GM12878 (cell line): Measurements from ENCODE around the gene RSAD2. TPM values are rescaled to one million over a fixed set of nuclear protein-coding genes. Genes with fewer than 3 reads are reported as not detected.

Experiments used
- BCL11A ChIP-seq: IDR thresholded peaks from 2 replicates; pipeline ENCODE4 v1.6.1; 2011; ENCODE audit warnings: low read depth, low read length
- BCL3 ChIP-seq: IDR thresholded peaks from 2 replicates; pipeline ENCODE4 v1.6.1; 2011; ENCODE audit warnings: borderline replicate concordance, low read depth, mild to moderate bottlenecking, moderate library complexity, low read length; ENCODE audit not compliant: insufficient read depth, poor library complexity, severe bottlenecking
- BHLHE40 ChIP-seq, 2 experiments: fragments of 450-650 bp in 1 of 2; IDR thresholded peaks; 2 replicates each; pipeline ENCODE4 v1.6.1; 2011 to 2017; ENCODE audit warnings: low read depth in 2 of 2, borderline replicate concordance in 1 of 2, improper control_type of control experiment in 1 of 2, low read length in 1 of 2, mild to moderate bottlenecking in 1 of 2
- CBFB ChIP-seq: IDR thresholded peaks from 2 replicates; pipeline ENCODE4 v1.6.1; 2016; ENCODE audit warnings: antibody characterized with exemption, low read depth
- CHD4 ChIP-seq: fragments of 200-600 bp; sonication (generic); IDR thresholded peaks from 2 replicates; pipeline ENCODE4 v1.6.1; 2016; ENCODE audit warnings: mild to moderate bottlenecking
- GABPA ChIP-seq: IDR thresholded peaks from 2 replicates; pipeline ENCODE4 v1.6.1; 2014; ENCODE audit warnings: antibody characterized with exemption, low read depth, mild to moderate bottlenecking, inconsistent platforms
- MXI1 ChIP-seq: fragments of 150-350 bp; IDR thresholded peaks from 2 replicates; pipeline ENCODE4 v1.6.1; 2011; ENCODE audit warnings: low read depth, mild to moderate bottlenecking, inconsistent platforms, low read length, improper control_type of control experiment
- MYB ChIP-seq: fragments of 150-350 bp; IDR thresholded peaks from 2 replicates; pipeline ENCODE4 v1.6.1; 2014; ENCODE audit warnings: mild to moderate bottlenecking, low read depth, low read length, borderline replicate concordance
- PAX8 ChIP-seq: fragments of 450-650 bp; IDR thresholded peaks from 2 replicates; pipeline ENCODE4 v1.6.1; 2017; ENCODE audit warnings: mild to moderate bottlenecking, moderate library complexity
- POLR2A ChIP-seq: IDR thresholded peaks from 2 replicates; pipeline ENCODE4 v1.6.1; 2011; ENCODE audit warnings: low read depth, mild to moderate bottlenecking, low read length
- SRF ChIP-seq, 2 experiments: IDR thresholded peaks; 2 replicates each; pipeline ENCODE4 v1.6.1; 2011; ENCODE audit warnings: low read depth in 2 of 2, low read length in 2 of 2, mild to moderate bottlenecking in 1 of 2, moderate library complexity in 1 of 2
- TBL1XR1 ChIP-seq: IDR thresholded peaks from 2 replicates; pipeline ENCODE4 v1.6.1; 2012; ENCODE audit warnings: low read depth, low read length, improper control_type of control experiment
- TCF3 ChIP-seq: IDR thresholded peaks from 2 replicates; pipeline ENCODE4 v1.6.1; 2012; ENCODE audit warnings: low read depth, mild to moderate bottlenecking, low read length, borderline replicate concordance; ENCODE audit not compliant: insufficient read depth
- ZNF687 ChIP-seq: fragments of 450-650 bp; IDR thresholded peaks from 2 replicates; pipeline ENCODE4 v1.6.1; 2017; ENCODE audit warnings: mild to moderate bottlenecking, moderate library complexity
- ZSCAN29 ChIP-seq: fragments of 450-650 bp; IDR thresholded peaks from 2 replicates; pipeline ENCODE4 v1.6.1; 2017; ENCODE audit warnings: mild to moderate bottlenecking, moderate library complexity
- polyA plus RNA-seq, 11 experiments: library from polyadenylated mRNA; depleted of rRNA in 4 of 11; unstranded in 6 of 11; stranded (reverse) in 5 of 11; fragments of >200 nt; fragmentation: Nextera tagmentation in 4 of 11; fragmentation: Illumina TruSeq in 1 of 11; extraction: Ambion mirVana in 4 of 11; extraction: Trizol in 1 of 11; gene quantifications; 1 replicate in 1 of 11; 2 replicates in 10 of 11; pipeline versions ENCODE4 v1.2.1 to v1.2.3, GENCODE V29; 2011 to 2016; ENCODE audit warnings: inconsistent platforms in 2 of 11, missing spikeins in 2 of 11, low read depth in 1 of 11
- total RNA-seq, 4 experiments: library from RNA; depleted of rRNA in 3 of 4; stranded (reverse); fragments of >200 nt in 3 of 4; fragmentation: Illumina TruSeq in 1 of 4; extraction: Trizol in 1 of 4; gene quantifications; 2 replicates each; pipeline versions ENCODE4 v1.2.1 to v1.2.3, GENCODE V29; 2013 to 2021
- TF ChIP-seq, protein P1 (sequence below): fragments of 150-350 bp; IDR thresholded peaks from 2 replicates; pipeline ENCODE4 v1.6.1; 2016; ENCODE audit warnings: low read depth, low read length
- TF ChIP-seq, protein P2 (sequence below): IDR thresholded peaks from 2 replicates; pipeline ENCODE4 v1.6.1; 2011; ENCODE audit warnings: mild to moderate bottlenecking, low read depth, low read length, moderate library complexity; ENCODE audit not compliant: insufficient replicate concordance

Gene RSAD2
- total and polyA plus RNA-seq, 10 of the 15 experiments (the other 5 are each of a cell fraction or from before 2014, with no cell fraction given), result 0.24 to 0.90 (median 0.69) TPM

DNA sequence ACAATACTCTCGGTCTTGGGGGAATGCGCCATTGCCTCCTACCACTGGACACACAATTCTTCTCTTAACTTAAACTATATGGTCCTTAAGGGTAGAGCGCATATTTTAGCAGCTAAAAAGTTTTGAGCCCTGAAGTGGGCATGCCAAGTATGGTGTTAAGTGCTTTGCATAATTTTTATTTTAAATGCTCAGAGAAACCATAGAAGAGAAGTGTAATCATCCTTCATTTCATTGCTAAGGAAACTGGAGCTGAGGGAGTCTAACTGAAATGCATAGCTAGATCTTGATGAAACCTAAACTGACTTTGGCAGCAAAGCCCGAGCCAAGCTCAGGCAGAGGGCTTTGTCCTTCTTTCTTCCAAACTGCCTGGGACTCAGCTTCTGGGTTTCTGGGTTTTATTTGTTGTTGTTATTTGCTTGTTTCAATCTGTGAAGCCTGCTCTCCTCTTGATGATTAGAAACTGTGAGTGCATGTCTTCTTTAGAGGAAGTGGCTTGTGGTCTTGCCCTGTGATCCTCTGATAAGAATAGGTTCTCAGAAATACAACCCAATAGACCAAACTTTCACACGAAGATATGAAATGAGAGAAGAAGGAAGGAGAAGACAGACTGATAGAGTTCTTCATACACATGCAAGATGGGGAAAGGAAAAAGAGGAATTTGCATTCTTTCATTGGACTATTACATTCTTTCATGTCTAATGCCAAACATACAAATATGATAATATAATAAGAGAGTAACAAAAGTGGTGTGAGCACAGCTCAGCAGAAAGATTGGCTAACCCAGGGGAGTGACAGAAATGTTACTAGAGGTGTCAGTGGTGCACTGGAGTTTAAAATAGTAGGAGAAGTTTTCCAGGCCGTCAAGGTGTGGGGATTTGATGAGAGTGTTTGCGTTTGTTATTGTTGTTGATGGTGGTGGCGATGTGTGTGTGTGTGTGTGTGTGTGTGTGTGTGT is 32.1 kb downstream of the RSAD2 start (continued):
- no peak for TF ChIP-seq CHD4
- TF ChIP-seq MYB, result no peak
- peak; percentile 82 for TF ChIP-seq BCL11A
- TF ChIP-seq ZNF687, result peak; percentile 59
- TF ChIP-seq MXI1, result 0 out of 2 replicates have a peak, but pooled peaks have one; percentile 38
- no peak for TF ChIP-seq SRF (IDR thresholded peaks at IDR 0.05; ENCODE audit: low read depth in 2 of 2, low read length in 2 of 2)
- TF ChIP-seq CBFB, result peak; percentile 82
- TF ChIP-seq BCL3, result no peak
- TF ChIP-seq BHLHE40 (IDR thresholded peaks at IDR 0.05; ENCODE audit: borderline replicate concordance in 1 of 2, low read depth in 2 of 2, low read length in 1 of 2), result peak; percentile 40 to 67; a peak in 2 of 4 replicates
- no peak for TF ChIP-seq PAX8
- TF ChIP-seq GABPA, result 0 out of 2 replicates have a peak, but pooled peaks have one; percentile 29
- TF ChIP-seq, protein P1, sequence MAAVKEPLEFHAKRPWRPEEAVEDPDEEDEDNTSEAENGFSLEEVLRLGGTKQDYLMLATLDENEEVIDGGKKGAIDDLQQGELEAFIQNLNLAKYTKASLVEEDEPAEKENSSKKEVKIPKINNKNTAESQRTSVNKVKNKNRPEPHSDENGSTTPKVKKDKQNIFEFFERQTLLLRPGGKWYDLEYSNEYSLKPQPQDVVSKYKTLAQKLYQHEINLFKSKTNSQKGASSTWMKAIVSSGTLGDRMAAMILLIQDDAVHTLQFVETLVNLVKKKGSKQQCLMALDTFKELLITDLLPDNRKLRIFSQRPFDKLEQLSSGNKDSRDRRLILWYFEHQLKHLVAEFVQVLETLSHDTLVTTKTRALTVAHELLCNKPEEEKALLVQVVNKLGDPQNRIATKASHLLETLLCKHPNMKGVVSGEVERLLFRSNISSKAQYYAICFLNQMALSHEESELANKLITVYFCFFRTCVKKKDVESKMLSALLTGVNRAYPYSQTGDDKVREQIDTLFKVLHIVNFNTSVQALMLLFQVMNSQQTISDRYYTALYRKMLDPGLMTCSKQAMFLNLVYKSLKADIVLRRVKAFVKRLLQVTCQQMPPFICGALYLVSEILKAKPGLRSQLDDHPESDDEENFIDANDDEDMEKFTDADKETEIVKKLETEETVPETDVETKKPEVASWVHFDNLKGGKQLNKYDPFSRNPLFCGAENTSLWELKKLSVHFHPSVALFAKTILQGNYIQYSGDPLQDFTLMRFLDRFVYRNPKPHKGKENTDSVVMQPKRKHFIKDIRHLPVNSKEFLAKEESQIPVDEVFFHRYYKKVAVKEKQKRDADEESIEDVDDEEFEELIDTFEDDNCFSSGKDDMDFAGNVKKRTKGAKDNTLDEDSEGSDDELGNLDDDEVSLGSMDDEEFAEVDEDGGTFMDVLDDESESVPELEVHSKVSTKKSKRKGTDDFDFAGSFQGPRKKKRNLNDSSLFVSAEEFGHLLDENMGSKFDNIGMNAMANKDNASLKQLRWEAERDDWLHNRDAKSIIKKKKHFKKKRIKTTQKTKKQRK, result no peak
- no peak for TF ChIP-seq ZSCAN29
- TF ChIP-seq, protein P2, sequence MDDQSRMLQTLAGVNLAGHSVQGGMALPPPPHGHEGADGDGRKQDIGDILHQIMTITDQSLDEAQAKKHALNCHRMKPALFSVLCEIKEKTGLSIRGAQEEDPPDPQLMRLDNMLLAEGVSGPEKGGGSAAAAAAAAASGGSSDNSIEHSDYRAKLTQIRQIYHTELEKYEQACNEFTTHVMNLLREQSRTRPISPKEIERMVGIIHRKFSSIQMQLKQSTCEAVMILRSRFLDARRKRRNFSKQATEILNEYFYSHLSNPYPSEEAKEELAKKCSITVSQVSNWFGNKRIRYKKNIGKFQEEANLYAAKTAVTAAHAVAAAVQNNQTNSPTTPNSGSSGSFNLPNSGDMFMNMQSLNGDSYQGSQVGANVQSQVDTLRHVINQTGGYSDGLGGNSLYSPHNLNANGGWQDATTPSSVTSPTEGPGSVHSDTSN, result no peak
- TF ChIP-seq TCF3, result no peak
- TF ChIP-seq POLR2A, result no peak
- TF ChIP-seq TBL1XR1, result peak; percentile 72; the same call in 1 of the 2 replicates
